Measurements from ENCODE around the gene ZNF780B.

ZNF780B gene

GRCh38 chr19:39998501-39998900 lies 57.5 kb downstream of the ZNF780B start:
- Histone ChIP-seq H3K27ac (ENCODE audit: low read depth, low read length) (no peak overlapping the region), H3K27me3 (ENCODE audit: control insufficient read depth, insufficient read depth, low read length) (no peaks in the 10 kb centered on the region), H3K4me1 (ENCODE audit: control insufficient read depth, insufficient read depth, low read length) (no peaks in the 10 kb centered on the region), H3K9me3 (ENCODE audit: control insufficient read depth, insufficient read depth, low read length) (peaks cover 7% of the 10 kb centered on the region; the same call in 1 of the 2 replicates), H3K9ac (ENCODE audit: low read depth, low read length) (no peak overlapping the region), H3K36me3 (ENCODE audit: control insufficient read depth, insufficient read depth, low read length) (no peaks in the 10 kb centered on the region), H3K4me3 (ENCODE audit: low read depth, low read length) (no peak overlapping the region)

GRCh38 chr19:39997638-39998216 lies 58.3 kb downstream of the ZNF780B start:
- Histone ChIP-seq H3K9ac (ENCODE audit: low read depth, low read length) (no peak overlapping the region), H3K27ac (ENCODE audit: low read depth, low read length) (no peak overlapping the region), H3K36me3 (ENCODE audit: control insufficient read depth, insufficient read depth, low read length) (no peaks in the 10 kb centered on the region)

GRCh38 chr19:39996811-39997637 lies 59.0 kb downstream of the ZNF780B start, which contains the start of gene ZNF546:
Gene ZNF546, plus strand, starts transcription at chr19:39997060. Its CDS starts 1,267 bp downstream, at chr19:39998327.
- Histone ChIP-seq H3K4me3 (ENCODE audit: low read depth, low read length) (peak within 1 kb of the TSS; percentile 94), H3K9me3 (ENCODE audit: control insufficient read depth, insufficient read depth, low read length) (peaks cover 12% of the 10 kb centered on the region), H3K27me3 (ENCODE audit: control insufficient read depth, insufficient read depth, low read length) (no peaks in the 10 kb centered on the region), H3K27ac (ENCODE audit: low read depth, low read length) (no peak within 1 kb of the TSS), H3K4me1 (ENCODE audit: control insufficient read depth, insufficient read depth, low read length) (no peaks in the 10 kb centered on the region), H3K9ac (ENCODE audit: low read depth, low read length) (peak within 1 kb of the TSS; percentile 70), H3K36me3 (ENCODE audit: control insufficient read depth, insufficient read depth, low read length) (no peaks in the 10 kb centered on the region)

More at GRCh38 chr19:39997638-39998216, 58.3 kb downstream of the ZNF780B start:
- Histone ChIP-seq H3K9me3 (ENCODE audit: control insufficient read depth, insufficient read depth, low read length) (peaks cover 12% of the 10 kb centered on the region), H3K27me3 (ENCODE audit: control insufficient read depth, insufficient read depth, low read length) (no peaks in the 10 kb centered on the region), H3K4me1 (ENCODE audit: control insufficient read depth, insufficient read depth, low read length) (no peaks in the 10 kb centered on the region), H3K4me3 (ENCODE audit: low read depth, low read length) (peak overlapping the region; percentile 94)

GRCh38 chr19:39996218-39996810 lies 59.7 kb downstream of the ZNF780B start:
- Histone ChIP-seq H3K9ac (ENCODE audit: low read depth, low read length) (peak overlapping the region; percentile 70), H3K27me3 (ENCODE audit: control insufficient read depth, insufficient read depth, low read length) (no peaks in the 10 kb centered on the region), H3K27ac (ENCODE audit: low read depth, low read length) (no peak overlapping the region), H3K9me3 (ENCODE audit: control insufficient read depth, insufficient read depth, low read length) (peaks cover 12% of the 10 kb centered on the region), H3K4me1 (ENCODE audit: control insufficient read depth, insufficient read depth, low read length) (no peaks in the 10 kb centered on the region), H3K4me3 (ENCODE audit: low read depth, low read length) (peak overlapping the region; percentile 94), H3K36me3 (ENCODE audit: control insufficient read depth, insufficient read depth, low read length) (no peaks in the 10 kb centered on the region)

- Histone ChIP-seq H3K36me3 (ENCODE audit: control insufficient read depth, insufficient read depth, low read length) (no peaks in the 10 kb centered on the region), H3K27ac (ENCODE audit: low read depth, low read length) (no peak overlapping the region), H3K4me3 (ENCODE audit: low read depth, low read length) (peak overlapping the region; percentile 94), H3K27me3 (ENCODE audit: control insufficient read depth, insufficient read depth, low read length) (no peaks in the 10 kb centered on the region), H3K4me1 (ENCODE audit: control insufficient read depth, insufficient read depth, low read length) (no peaks in the 10 kb centered on the region), H3K9me3 (ENCODE audit: control insufficient read depth, insufficient read depth, low read length) (peaks cover 12% of the 10 kb centered on the region), H3K9ac (ENCODE audit: low read depth, low read length) (no peak overlapping the region)
Measured at GRCh38 chr19:39995794-39996193, 60.2 kb downstream of the ZNF780B start.

GRCh38 chr19:39994361-39994760 lies 61.7 kb downstream of the ZNF780B start:
- Histone ChIP-seq H3K36me3 (ENCODE audit: control insufficient read depth, insufficient read depth, low read length) (no peaks in the 10 kb centered on the region), H3K9me3 (ENCODE audit: control insufficient read depth, insufficient read depth, low read length) (peaks cover 12% of the 10 kb centered on the region), H3K4me3 (ENCODE audit: low read depth, low read length) (no peak overlapping the region), H3K27me3 (ENCODE audit: control insufficient read depth, insufficient read depth, low read length) (no peaks in the 10 kb centered on the region), H3K27ac (ENCODE audit: low read depth, low read length) (no peak overlapping the region), H3K9ac (ENCODE audit: low read depth, low read length) (no peak overlapping the region), H3K4me1 (ENCODE audit: control insufficient read depth, insufficient read depth, low read length) (no peaks in the 10 kb centered on the region)

GRCh38 chr19:39993605-39994004 lies 62.4 kb downstream of the ZNF780B start:
- Histone ChIP-seq H3K4me1 (ENCODE audit: control insufficient read depth, insufficient read depth, low read length) (no peaks in the 10 kb centered on the region), H3K27me3 (ENCODE audit: control insufficient read depth, insufficient read depth, low read length) (no peaks in the 10 kb centered on the region), H3K36me3 (ENCODE audit: control insufficient read depth, insufficient read depth, low read length) (no peaks in the 10 kb centered on the region), H3K27ac (ENCODE audit: low read depth, low read length) (no peak overlapping the region), H3K9me3 (ENCODE audit: control insufficient read depth, insufficient read depth, low read length) (peaks cover 12% of the 10 kb centered on the region), H3K4me3 (ENCODE audit: low read depth, low read length) (no peak overlapping the region), H3K9ac (ENCODE audit: low read depth, low read length) (no peak overlapping the region)

GRCh38 chr19:39987596-39987995 lies 68.4 kb downstream of the ZNF780B start:
- peaks cover 12% of the 10 kb centered on the region; the same call in 1 of the 2 replicates for H3K9me3 ChIP-seq (ENCODE audit: control insufficient read depth, insufficient read depth, low read length)
- H3K4me1 ChIP-seq (ENCODE audit: control insufficient read depth, insufficient read depth, low read length) = no peaks in the 10 kb centered on the region
- H3K9ac ChIP-seq (ENCODE audit: low read depth, low read length) = no peak overlapping the region
- H3K27ac ChIP-seq (ENCODE audit: low read depth, low read length) = no peak overlapping the region
- H3K36me3 ChIP-seq (ENCODE audit: control insufficient read depth, insufficient read depth, low read length) = peaks cover 11% of the 10 kb centered on the region
- no peak overlapping the region for H3K4me3 ChIP-seq (ENCODE audit: low read depth, low read length)
- no peaks in the 10 kb centered on the region for H3K27me3 ChIP-seq (ENCODE audit: control insufficient read depth, insufficient read depth, low read length)

- H3K36me3 ChIP-seq (ENCODE audit: control insufficient read depth, insufficient read depth, low read length) = peaks cover 15% of the 10 kb centered on the region
- H3K27ac ChIP-seq (ENCODE audit: low read depth, low read length) = no peak overlapping the region
- no peaks in the 10 kb centered on the region for H3K4me1 ChIP-seq (ENCODE audit: control insufficient read depth, insufficient read depth, low read length)
- H3K4me3 ChIP-seq (ENCODE audit: low read depth, low read length) = no peak overlapping the region
- no peak overlapping the region for H3K9ac ChIP-seq (ENCODE audit: low read depth, low read length)
- peaks cover 12% of the 10 kb centered on the region; the same call in 1 of the 2 replicates for H3K9me3 ChIP-seq (ENCODE audit: control insufficient read depth, insufficient read depth, low read length)
- H3K27me3 ChIP-seq (ENCODE audit: control insufficient read depth, insufficient read depth, low read length) = no peaks in the 10 kb centered on the region
Measured at GRCh38 chr19:39987167-39987566, 68.9 kb downstream of the ZNF780B start.

- H3K27ac ChIP-seq (ENCODE audit: low read depth, low read length) = no peak overlapping the region
- H3K9ac ChIP-seq (ENCODE audit: low read depth, low read length) = no peak overlapping the region
- H3K9me3 ChIP-seq (ENCODE audit: control insufficient read depth, insufficient read depth, low read length) = peaks cover 12% of the 10 kb centered on the region; the same call in 1 of the 2 replicates
Measured at GRCh38 chr19:39986643-39987042, 69.4 kb downstream of the ZNF780B start.

More at GRCh38 chr19:39986643-39987042, 69.4 kb downstream of the ZNF780B start:
- Histone ChIP-seq H3K4me1 (ENCODE audit: control insufficient read depth, insufficient read depth, low read length) (no peaks in the 10 kb centered on the region), H3K27me3 (ENCODE audit: control insufficient read depth, insufficient read depth, low read length) (no peaks in the 10 kb centered on the region), H3K36me3 (ENCODE audit: control insufficient read depth, insufficient read depth, low read length) (peaks cover 19% of the 10 kb centered on the region), H3K4me3 (ENCODE audit: low read depth, low read length) (no peak overlapping the region)
